CD4-positive, CD25-positive, alpha-beta regulatory T cell (primary cell): ENCODE data around the gene SRGAP1. TPM values are rescaled to one million over a fixed set of nuclear protein-coding genes. Genes with fewer than 3 reads are reported as not detected.

Experiments used
- ATAC-seq, 2 donors: fragments of 150-1000 bp; cut with Tn5 transposase; one replicate each; pipeline ENCODE4 v1.10.0; 2021; ENCODE audit warnings: low read depth in 2 of 2, moderate number of reproducible peaks in 2 of 2, moderate library complexity in 1 of 2
- DNase-seq, 3 donors: peaks; one replicate each; pipeline versions ENCODE4 v3.0.0 to v3.0.0-alpha.2; 2012 to 2022; ENCODE audit warnings: mixed read lengths in 1 of 3
- H3K27ac ChIP-seq: one replicate; pipeline ENCODE4 v1.7.0; 2013; ENCODE audit warnings: mild to moderate bottlenecking, low read length; ENCODE audit not compliant: insufficient read depth, poor library complexity, severe bottlenecking
- H3K27me3 ChIP-seq: one replicate; pipeline ENCODE4 v1.7.0; 2013; ENCODE audit warnings: low read length; ENCODE audit not compliant: control insufficient read depth, insufficient read depth
- H3K36me3 ChIP-seq: one replicate; pipeline ENCODE4 v1.7.0; 2013; ENCODE audit warnings: mild to moderate bottlenecking, low read length, moderate library complexity; ENCODE audit not compliant: control insufficient read depth, insufficient read depth
- H3K4me1 ChIP-seq: 2 replicates; pipeline ENCODE4 v1.7.0; 2013; ENCODE audit warnings: mild to moderate bottlenecking, low read length; ENCODE audit not compliant: insufficient read depth, control insufficient read depth, poor library complexity, severe bottlenecking
- H3K4me3 ChIP-seq: one replicate; pipeline ENCODE4 v1.7.0; 2013; ENCODE audit warnings: low read depth, mild to moderate bottlenecking, low read length, moderate library complexity
- H3K9me3 ChIP-seq, 2 experiments: 1 replicate in 1 of 2; 2 replicates in 1 of 2; pipeline ENCODE4 v1.7.0; 2013; ENCODE audit warnings: low read length in 2 of 2, mild to moderate bottlenecking in 1 of 2, moderate library complexity in 1 of 2; ENCODE audit not compliant: control insufficient read depth in 2 of 2
- H3K27ac Mint-ChIP-seq, 3 donors: one replicate each; pipeline ENCODE4 v1.8.0; 2020 to 2022; ENCODE audit warnings: mild to moderate bottlenecking in 3 of 3, mixed read lengths in 3 of 3, moderate library complexity in 2 of 3
- H3K27me3 Mint-ChIP-seq: one replicate; pipeline ENCODE4 v1.8.0; 2022; ENCODE audit warnings: mild to moderate bottlenecking, mixed read lengths
- H3K36me3 Mint-ChIP-seq: one replicate; pipeline ENCODE4 v1.8.0; 2020; ENCODE audit warnings: mixed read lengths
- H3K4me1 Mint-ChIP-seq, 4 donors: one replicate each; pipeline ENCODE4 v1.8.0; 2020 to 2022; ENCODE audit warnings: mixed read lengths in 4 of 4, mild to moderate bottlenecking in 1 of 4
- H3K4me3 Mint-ChIP-seq, 4 donors: one replicate each; pipeline ENCODE4 v1.8.0; 2020 to 2022; ENCODE audit warnings: mild to moderate bottlenecking in 4 of 4, mixed read lengths in 4 of 4, moderate library complexity in 3 of 4
- H3K9me3 Mint-ChIP-seq, 7 donors: one replicate each; pipeline ENCODE4 v1.8.0; 2020 to 2022; ENCODE audit warnings: mixed read lengths in 7 of 7, mild to moderate bottlenecking in 3 of 7, moderate library complexity in 2 of 7
- polyA plus RNA-seq, 4 donors: library from polyadenylated mRNA; unstranded; fragments of 300-500 nt; fragmentation: Illumina TruSeq; gene quantifications; one replicate each; pipeline ENCODE4 v1.2.3, GENCODE V29; 2021
- total RNA-seq: library from RNA; stranded (reverse); gene quantifications from one replicate; pipeline ENCODE4 v1.2.3, GENCODE V29; 2022

SRGAP1 gene
- total and polyA plus RNA-seq, 5 donors from 2014 or later: 0.01 to 0.07 (median 0.02) TPM; not detected in 1

- H3K36me3 Mint-ChIP-seq: peaks cover 11% of the 10 kb centered on the region
- H3K4me1 Mint-ChIP-seq: no peaks in the 10 kb centered on the region
- Histone ChIP-seq H3K27ac (no peak overlapping the region), H3K4me3 (no peak overlapping the region), H3K9me3 (no peaks in the 10 kb centered on the region), H3K36me3 (no peaks in the 10 kb centered on the region), H3K4me1 (no peaks in the 10 kb centered on the region), H3K27me3 (no peaks in the 10 kb centered on the region)
- H3K4me3 Mint-ChIP-seq: no peak overlapping the region
- no peak overlapping the region for H3K27ac Mint-ChIP-seq
- ATAC-seq (no peak), DNase-seq (no peak)
- H3K9me3 Mint-ChIP-seq: peaks cover 0 to 3% (median 0%) of the 10 kb centered on the region in 7 donors
- H3K27me3 Mint-ChIP-seq: no peaks in the 10 kb centered on the region
Measured at GRCh38 chr12:64178122-64178521, 333.6 kb downstream of the SRGAP1 start.

- Histone ChIP-seq H3K27ac (no peak overlapping the region), H3K27me3 (no peaks in the 10 kb centered on the region), H3K4me3 (no peak overlapping the region), H3K36me3 (no peaks in the 10 kb centered on the region), H3K4me1 (no peaks in the 10 kb centered on the region), H3K9me3 (no peaks in the 10 kb centered on the region)
- ATAC-seq (no peak), DNase-seq (no peak)
- no peak overlapping the region for H3K27ac Mint-ChIP-seq
- no peaks in the 10 kb centered on the region for H3K27me3 Mint-ChIP-seq
- peaks cover 15% of the 10 kb centered on the region for H3K36me3 Mint-ChIP-seq
- no peak overlapping the region for H3K4me3 Mint-ChIP-seq
- no peaks in the 10 kb centered on the region for H3K4me1 Mint-ChIP-seq
- peaks cover 0 to 3% (median 0%) of the 10 kb centered on the region in 7 donors for H3K9me3 Mint-ChIP-seq
Measured at GRCh38 chr12:64180951-64181350, 336.5 kb downstream of the SRGAP1 start.

- Histone ChIP-seq H3K27ac (no peak overlapping the region), H3K9me3 (no peaks in the 10 kb centered on the region), H3K4me3 (no peak overlapping the region), H3K36me3 (no peaks in the 10 kb centered on the region), H3K4me1 (no peaks in the 10 kb centered on the region), H3K27me3 (no peaks in the 10 kb centered on the region)
- no peak overlapping the region for H3K27ac Mint-ChIP-seq
- H3K9me3 Mint-ChIP-seq: peaks cover 0 to 3% (median 0%) of the 10 kb centered on the region in 7 donors
- DNase-seq (no peak), ATAC-seq (no peak)
- no peak overlapping the region for H3K4me3 Mint-ChIP-seq
- peaks cover 15% of the 10 kb centered on the region for H3K36me3 Mint-ChIP-seq
- no peaks in the 10 kb centered on the region for H3K27me3 Mint-ChIP-seq
- H3K4me1 Mint-ChIP-seq: no peaks in the 10 kb centered on the region
Measured at GRCh38 chr12:64181430-64182291, 337.2 kb downstream of the SRGAP1 start.

GRCh38 chr12:64184216-64184615, 339.7 kb downstream of the SRGAP1 start:
- Histone ChIP-seq H3K9me3 (no peaks in the 10 kb centered on the region), H3K27ac (no peak overlapping the region), H3K4me3 (no peak overlapping the region), H3K4me1 (no peaks in the 10 kb centered on the region), H3K27me3 (no peaks in the 10 kb centered on the region), H3K36me3 (no peaks in the 10 kb centered on the region)
- Mint-ChIP-seq H3K9me3 (peaks cover 0 to 3% (median 0%) of the 10 kb centered on the region in 7 donors), H3K27me3 (no peaks in the 10 kb centered on the region), H3K36me3 (peaks cover 25% of the 10 kb centered on the region), H3K4me1 (peaks cover 0 to 6% (median 2%) of the 10 kb centered on the region in 4 donors), H3K27ac (no peak overlapping the region), H3K4me3 (no peak overlapping the region)
- ATAC-seq: no peak
- DNase-seq: no peak

- Histone ChIP-seq H3K4me3 (no peak overlapping the region), H3K27me3 (no peaks in the 10 kb centered on the region), H3K9me3 (no peaks in the 10 kb centered on the region), H3K4me1 (no peaks in the 10 kb centered on the region), H3K27ac (no peak overlapping the region), H3K36me3 (no peaks in the 10 kb centered on the region)
- no peaks in the 10 kb centered on the region for H3K27me3 Mint-ChIP-seq
- no peak overlapping the region for H3K27ac Mint-ChIP-seq
- peaks cover 34% of the 10 kb centered on the region for H3K36me3 Mint-ChIP-seq
- peak in 1 of 3 donors; percentile 53 for DNase-seq
- peaks cover 0 to 17% (median 6%) of the 10 kb centered on the region in 4 donors for H3K4me1 Mint-ChIP-seq
- H3K4me3 Mint-ChIP-seq: no peak overlapping the region
- peaks cover 0 to 3% (median 0%) of the 10 kb centered on the region in 7 donors for H3K9me3 Mint-ChIP-seq
- ATAC-seq: no peak
Measured at GRCh38 chr12:64186789-64187188, 342.3 kb downstream of the SRGAP1 start.

- Histone ChIP-seq H3K27me3 (no peaks in the 10 kb centered on the region), H3K27ac (no peak overlapping the region), H3K4me1 (no peaks in the 10 kb centered on the region), H3K4me3 (no peak overlapping the region), H3K36me3 (no peaks in the 10 kb centered on the region), H3K9me3 (no peaks in the 10 kb centered on the region)
- Mint-ChIP-seq H3K27ac (no peak overlapping the region), H3K4me1 (peaks cover 0 to 18% (median 6%) of the 10 kb centered on the region in 4 donors), H3K27me3 (no peaks in the 10 kb centered on the region), H3K9me3 (peaks cover 0 to 3% (median 0%) of the 10 kb centered on the region in 7 donors), H3K4me3 (no peak overlapping the region), H3K36me3 (peaks cover 33% of the 10 kb centered on the region)
- ATAC-seq: no peak
- DNase-seq: no peak
Measured at GRCh38 chr12:64187370-64187769, 342.9 kb downstream of the SRGAP1 start.

- peaks cover 0 to 2% (median 0%) of the 10 kb centered on the region in 7 donors for H3K9me3 Mint-ChIP-seq
- no peaks in the 10 kb centered on the region for H3K27me3 ChIP-seq
- H3K4me1 ChIP-seq: no peaks in the 10 kb centered on the region
- no peak overlapping the region for H3K27ac Mint-ChIP-seq
- no peak overlapping the region for H3K4me3 ChIP-seq
- no peak overlapping the region for H3K4me3 Mint-ChIP-seq
- H3K36me3 Mint-ChIP-seq: peaks cover 35% of the 10 kb centered on the region
- DNase-seq (no peak), ATAC-seq (no peak)
- no peaks in the 10 kb centered on the region for H3K36me3 ChIP-seq
- H3K27ac ChIP-seq: no peak overlapping the region
- H3K4me1 Mint-ChIP-seq: peaks cover 3 to 22% (median 9%) of the 10 kb centered on the region in 4 donors
- H3K27me3 Mint-ChIP-seq: no peaks in the 10 kb centered on the region
- no peaks in the 10 kb centered on the region for H3K9me3 ChIP-seq
Measured at GRCh38 chr12:64187794-64188193, 343.3 kb downstream of the SRGAP1 start.

GRCh38 chr12:64189530-64189929, 345.0 kb downstream of the SRGAP1 start:
- H3K36me3 Mint-ChIP-seq: peaks cover 43% of the 10 kb centered on the region
- H3K4me3 Mint-ChIP-seq: no peak overlapping the region
- H3K27me3 ChIP-seq: no peaks in the 10 kb centered on the region
- peaks cover 10 to 33% (median 18%) of the 10 kb centered on the region in 4 donors for H3K4me1 Mint-ChIP-seq
- H3K9me3 ChIP-seq: no peaks in the 10 kb centered on the region
- no peak for ATAC-seq
- H3K27ac Mint-ChIP-seq: peak overlapping the region in 1 of 3 donors; percentile 26
- peaks cover 2% of the 10 kb centered on the region for H3K4me1 ChIP-seq
- peaks cover 11% of the 10 kb centered on the region for H3K36me3 ChIP-seq
- no peak overlapping the region for H3K4me3 ChIP-seq
- H3K9me3 Mint-ChIP-seq: no peaks in the 10 kb centered on the region
- no peak for DNase-seq
- no peaks in the 10 kb centered on the region for H3K27me3 Mint-ChIP-seq
- H3K27ac ChIP-seq: no peak overlapping the region
